ENCODE results near the gene C5AR2.
A peak's percentile ranks its signal among the peaks of the same experiment; 100 is the strongest.
"Not testable (repeated sequence)": the region's sequence is repeated elsewhere in the genome, so short reads cannot be mapped to it uniquely, and the experiment has no call there.

C5AR2 gene

GRCh38 chr19:47353307-47353712, 21.3 kb downstream of the C5AR2 start:
- H3K4me3 ChIP-seq (ENCODE audit: low read depth, low read length) = no peak overlapping the region
- no peak for DNase-seq (ENCODE audit: low read depth)

GRCh38 chr19:47356900-47357299, 24.9 kb downstream of the C5AR2 start:
- no peak for DNase-seq (ENCODE audit: low read depth)

GRCh38 chr19:47357788-47358680, 26.1 kb downstream of the C5AR2 start:
- no peak overlapping the region for H3K4me3 ChIP-seq (ENCODE audit: low read depth, low read length)
- DNase-seq (ENCODE audit: low read depth) = no peak

More at GRCh38 chr19:47356900-47357299, 24.9 kb downstream of the C5AR2 start:
- no peak overlapping the region for H3K4me3 ChIP-seq (ENCODE audit: low read depth, low read length)

GRCh38 chr19:47358936-47359335, 27.0 kb downstream of the C5AR2 start:
- no peak overlapping the region for H3K4me3 ChIP-seq (ENCODE audit: low read depth, low read length)
- DNase-seq (ENCODE audit: low read depth) = no peak

- no peak overlapping the region for H3K4me3 ChIP-seq (ENCODE audit: low read depth, low read length)
- DNase-seq (ENCODE audit: low read depth) = no peak
Observed at GRCh38 chr19:47362321-47362720, 30.3 kb downstream of the C5AR2 start.

GRCh38 chr19:47363758-47364531, 32.0 kb downstream of the C5AR2 start:
- peak; percentile 25 for DNase-seq (ENCODE audit: low read depth)
- no peak overlapping the region for H3K4me3 ChIP-seq (ENCODE audit: low read depth, low read length)

- DNase-seq (ENCODE audit: low read depth); H3K4me3 ChIP-seq (ENCODE audit: low read depth, low read length): not testable (repeated sequence)
Observed at GRCh38 chr19:47365455-47365854, 33.5 kb downstream of the C5AR2 start.

GRCh38 chr19:47370045-47370611, 38.2 kb downstream of the C5AR2 start:
- H3K4me3 ChIP-seq (ENCODE audit: low read depth, low read length) = no peak overlapping the region
- peak; percentile 46 for DNase-seq (ENCODE audit: low read depth)

GRCh38 chr19:47371261-47371660, 39.3 kb downstream of the C5AR2 start:
- DNase-seq (ENCODE audit: low read depth) = no peak
- no peak overlapping the region for H3K4me3 ChIP-seq (ENCODE audit: low read depth, low read length)

GRCh38 chr19:47372603-47373002, 40.6 kb downstream of the C5AR2 start:
- DNase-seq (ENCODE audit: low read depth) = no peak
- H3K4me3 ChIP-seq (ENCODE audit: low read depth, low read length) = no peak overlapping the region

- DNase-seq (ENCODE audit: low read depth) = no peak
- H3K4me3 ChIP-seq (ENCODE audit: low read depth, low read length) = no peak overlapping the region
Observed at GRCh38 chr19:47373246-47374240, 41.6 kb downstream of the C5AR2 start.

- DNase-seq (ENCODE audit: low read depth) = no peak
- H3K4me3 ChIP-seq (ENCODE audit: low read depth, low read length) = no peak overlapping the region
Observed at GRCh38 chr19:47374876-47375693, 43.1 kb downstream of the C5AR2 start.

GRCh38 chr19:47375694-47376588, 44.0 kb downstream of the C5AR2 start:
- no peak for DNase-seq (ENCODE audit: low read depth)
- H3K4me3 ChIP-seq (ENCODE audit: low read depth, low read length) = no peak overlapping the region

- H3K4me3 ChIP-seq (ENCODE audit: low read depth, low read length) = no peak overlapping the region
- DNase-seq (ENCODE audit: low read depth) = no peak
Observed at GRCh38 chr19:47376589-47377144, 44.7 kb downstream of the C5AR2 start.

GRCh38 chr19:47377208-47377701, 45.3 kb downstream of the C5AR2 start:
- no peak overlapping the region for H3K4me3 ChIP-seq (ENCODE audit: low read depth, low read length)
- no peak for DNase-seq (ENCODE audit: low read depth)

- no peak overlapping the region for H3K4me3 ChIP-seq (ENCODE audit: low read depth, low read length)
- DNase-seq (ENCODE audit: low read depth) = no peak
Observed at GRCh38 chr19:47377801-47378200, 45.8 kb downstream of the C5AR2 start.

GRCh38 chr19:47378246-47378645, 46.3 kb downstream of the C5AR2 start:
- no peak for DNase-seq (ENCODE audit: low read depth)
- no peak overlapping the region for H3K4me3 ChIP-seq (ENCODE audit: low read depth, low read length)

All from skeletal muscle cell (primary cell).